Left ventricle myocardium inferior (tissue), 1 donor: ENCODE data around the gene MARCHF2. TPM values are rescaled to one million over a fixed set of nuclear protein-coding genes. Genes with fewer than 3 reads are reported as not detected.

Experiments used
- DNase-seq: peaks from one replicate; pipeline ENCODE4 v3.0.0-alpha.2; 2020
- H3K27ac ChIP-seq: fragments of 200-600 bp; replicated peaks from 2 replicates; pipeline ENCODE4 v1.8.0; 2021
- H3K27me3 ChIP-seq: fragments of 200-600 bp; 2 replicates; pipeline ENCODE4 v1.8.0; 2021; ENCODE audit warnings: low read depth
- H3K36me3 ChIP-seq: fragments of 200-600 bp; 2 replicates; pipeline ENCODE4 v1.8.0; 2021
- H3K4me1 ChIP-seq: fragments of 200-600 bp; 2 replicates; pipeline ENCODE4 v1.8.0; 2021
- H3K4me3 ChIP-seq: fragments of 200-600 bp; 2 replicates; pipeline ENCODE4 v1.8.0; 2021; ENCODE audit warnings: mild to moderate bottlenecking, moderate library complexity
- H3K9me3 ChIP-seq: fragments of 200-600 bp; replicated peaks from 2 replicates; pipeline ENCODE4 v1.8.0; 2021
- CTCF ChIP-seq: fragments of 200-600 bp; IDR thresholded peaks from 2 replicates; pipeline ENCODE4 v1.8.0; 2021; ENCODE audit warnings: antibody characterized with exemption, mild to moderate bottlenecking, borderline replicate concordance
- intact Hi-C: fragments of 100-400 bp; cut with micrococcal nuclease; formaldehyde crosslinking; loops from one replicate; pipeline ENCODE4 v1.11.0; 2022
- long read RNA-seq: library from polyadenylated mRNA; unstranded; transcript quantifications from one replicate; pipeline ENCODE4 v2.0.0, GENCODE V29; 2021
- total RNA-seq: library from RNA; stranded (reverse); fragmentation: NEBNext Ultra II Directional; extraction: Animal tissue kit (Norgen Biotek cat#: 25700); gene quantifications from one replicate; pipeline ENCODE4 v1.2.1, GENCODE V29; 2021
- donor health status: DM: no; HTN: yes; CAD: no; lungs with severe emphysema.

Gene MARCHF2
- total RNA-seq: 109 TPM
- long read RNA-seq, transcript MARCH2-201 (5 exons, 1,376 nt): major isoform, 108 of 209 reads
- long read RNA-seq, transcript MARCH2-202 (4 exons, 1,192 nt): minor isoform, 6 of 209 reads
- long read RNA-seq, partial matches to known transcripts: 7 of 209 reads
- long read RNA-seq, other reads (novel, unspliced or antisense): 84 of 209 reads

- peak; percentile 96 for DNase-seq
- peaks cover 53% of the 10 kb centered on the region for H3K4me1 ChIP-seq
- intact Hi-C loops: no loop called here
These were observed at the start of gene MARCHF2 for GRCh38 chr19:8412783-8413628. Gene MARCHF2 (plus strand): TSS chr19:8413305. CDS start chr19:8421841, 8,536 bp downstream.

GRCh38 chr19:8363803-8364771 is 49.0 kb upstream of the MARCHF2 start, which contains the start of gene ANGPTL4:
Gene ANGPTL4 (plus strand): TSS chr19:8364155. CDS start chr19:8364322, 167 bp downstream.
- Histone ChIP-seq H3K9me3 (no peaks in the 10 kb centered on the region), H3K36me3 (peaks cover 7% of the 10 kb centered on the region), H3K27ac (peak within 1 kb of the TSS; percentile 92), H3K4me1 (peaks cover 81% of the 10 kb centered on the region), H3K4me3 (peak within 1 kb of the TSS; percentile 80), H3K27me3 (no peaks in the 10 kb centered on the region)
- intact Hi-C loops: no loop called here
- peak; percentile 77 for DNase-seq
- TF ChIP-seq CTCF: peak; percentile 48

More at GRCh38 chr19:8412783-8413628, at the start of gene MARCHF2:
- peak; percentile 78 for TF ChIP-seq CTCF
- Histone ChIP-seq H3K27ac (peak within 1 kb of the TSS; percentile 94), H3K4me3 (peak within 1 kb of the TSS; percentile 95), H3K9me3 (no peaks in the 10 kb centered on the region), H3K36me3 (no peaks in the 10 kb centered on the region), H3K27me3 (no peaks in the 10 kb centered on the region)

- Histone ChIP-seq H3K36me3 (peaks cover 23% of the 10 kb centered on the region), H3K4me1 (peaks cover 96% of the 10 kb centered on the region), H3K27me3 (no peaks in the 10 kb centered on the region), H3K4me3 (peak overlapping the region; percentile 80), H3K27ac (peak overlapping the region; percentile 88), H3K9me3 (no peaks in the 10 kb centered on the region)
- intact Hi-C loops: no loop called here
- no peak for TF ChIP-seq CTCF
- DNase-seq: no peak
These were observed 47.0 kb upstream of the MARCHF2 start for GRCh38 chr19:8366121-8366581.

GRCh38 chr19:8366961-8367326 is 46.2 kb upstream of the MARCHF2 start:
- Histone ChIP-seq H3K27ac (peak overlapping the region; percentile 88), H3K36me3 (peaks cover 31% of the 10 kb centered on the region), H3K9me3 (no peaks in the 10 kb centered on the region), H3K27me3 (no peaks in the 10 kb centered on the region), H3K4me3 (peak overlapping the region; percentile 80), H3K4me1 (peaks cover 93% of the 10 kb centered on the region)
- DNase-seq: no peak
- no peak for TF ChIP-seq CTCF
- intact Hi-C loops: no loop called here
